ENCODE data around the gene CAPS.

Gene CAPS

GRCh38 chr19:5889288-5889971 is 24.6 kb upstream of the CAPS start:
- H3K4me1 ChIP-seq (ENCODE audit: insufficient read depth, insufficient read length) = peaks cover 10% of the 10 kb centered on the region
- peaks cover 11% of the 10 kb centered on the region for H3K36me3 ChIP-seq (ENCODE audit: insufficient read depth, insufficient read length, low read length)
- DNase-seq (ENCODE audit: low read depth, low spot score) = no peak
- H3K9me3 ChIP-seq (ENCODE audit: insufficient read depth, low read length) = no peaks in the 10 kb centered on the region
- no peak overlapping the region for H3K9ac ChIP-seq (ENCODE audit: insufficient read length, low read depth)
- H3K4me3 ChIP-seq (ENCODE audit: insufficient read length, low read depth) = no peak overlapping the region
- TF ChIP-seq ZNF274 (IDR thresholded peaks at IDR 0.05; ENCODE audit: low read depth, low read length) (no peak), YY1 (IDR thresholded peaks at IDR 0.05; ENCODE audit: insufficient read depth, insufficient read length) (no peak), SUZ12 (IDR thresholded peaks at IDR 0.05; ENCODE audit: extremely low read depth, insufficient read depth, insufficient read length) (no peak)
- H3K27me3 ChIP-seq (ENCODE audit: insufficient read depth, insufficient read length) = no peaks in the 10 kb centered on the region

DNA sequence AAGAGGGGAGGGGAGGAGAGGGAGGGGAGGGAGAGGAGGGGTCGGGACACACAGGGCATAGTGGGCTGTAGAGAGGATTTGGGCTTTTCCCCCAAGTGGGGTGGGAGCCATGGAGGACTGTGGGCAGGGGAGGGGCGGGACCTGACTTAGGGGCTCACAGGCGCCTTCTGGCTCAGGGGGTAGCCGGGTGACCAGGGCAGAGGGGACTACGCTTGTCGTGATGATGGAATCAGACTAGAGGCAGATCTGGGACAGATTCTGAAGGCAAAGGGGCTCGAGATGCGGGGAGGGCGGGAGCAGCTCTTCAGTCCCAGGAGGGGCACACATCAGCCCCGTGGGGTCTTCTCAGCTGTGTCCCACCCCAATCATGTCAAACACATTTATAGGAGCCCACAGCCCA is 24.0 kb upstream of the CAPS start:
- Histone ChIP-seq H3K9ac (ENCODE audit: insufficient read length, low read depth) (no peak overlapping the region), H3K4me3 (ENCODE audit: insufficient read length, low read depth) (no peak overlapping the region), H3K4me1 (ENCODE audit: insufficient read depth, insufficient read length) (peaks cover 10% of the 10 kb centered on the region), H3K36me3 (ENCODE audit: insufficient read depth, insufficient read length, low read length) (peaks cover 17% of the 10 kb centered on the region), H3K9me3 (ENCODE audit: insufficient read depth, low read length) (no peaks in the 10 kb centered on the region), H3K27me3 (ENCODE audit: insufficient read depth, insufficient read length) (no peaks in the 10 kb centered on the region)
- TF ChIP-seq YY1 (IDR thresholded peaks at IDR 0.05; ENCODE audit: insufficient read depth, insufficient read length) = no peak
- no peak for TF ChIP-seq ZNF274 (IDR thresholded peaks at IDR 0.05; ENCODE audit: low read depth, low read length)
- no peak for TF ChIP-seq SUZ12 (IDR thresholded peaks at IDR 0.05; ENCODE audit: extremely low read depth, insufficient read depth, insufficient read length)
- DNase-seq (ENCODE audit: low read depth, low spot score) = no peak

DNA sequence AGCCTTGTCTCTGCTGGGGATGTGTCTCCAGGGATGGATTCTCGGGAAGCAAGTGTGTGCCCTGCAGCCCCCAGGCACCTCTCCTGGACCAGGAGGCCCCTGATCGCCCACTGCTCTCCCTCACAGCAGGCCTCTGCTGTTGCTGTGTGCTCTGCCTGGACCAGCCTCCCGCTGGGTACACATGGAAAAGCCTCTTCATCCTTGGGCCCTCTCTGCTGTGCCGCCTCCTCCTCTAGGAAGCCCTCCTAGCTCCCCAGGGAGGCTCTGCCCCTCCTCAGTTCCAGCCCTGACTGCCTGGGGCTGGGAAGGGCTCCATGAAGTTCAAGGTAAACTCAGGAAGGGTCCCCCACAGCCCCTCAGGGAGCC is 22.5 kb upstream of the CAPS start:
- Histone ChIP-seq H3K36me3 (ENCODE audit: insufficient read depth, insufficient read length, low read length) (peaks cover 31% of the 10 kb centered on the region), H3K27me3 (ENCODE audit: insufficient read depth, insufficient read length) (no peaks in the 10 kb centered on the region), H3K9me3 (ENCODE audit: insufficient read depth, low read length) (no peaks in the 10 kb centered on the region), H3K4me3 (ENCODE audit: insufficient read length, low read depth) (no peak overlapping the region), H3K9ac (ENCODE audit: insufficient read length, low read depth) (no peak overlapping the region), H3K4me1 (ENCODE audit: insufficient read depth, insufficient read length) (peaks cover 10% of the 10 kb centered on the region)
- TF ChIP-seq ZNF274 (IDR thresholded peaks at IDR 0.05; ENCODE audit: low read depth, low read length) (no peak), YY1 (IDR thresholded peaks at IDR 0.05; ENCODE audit: insufficient read depth, insufficient read length) (no peak)
- no peak for DNase-seq (ENCODE audit: low read depth, low spot score)

GRCh38 chr19:5891938-5892771 is 21.9 kb upstream of the CAPS start:
- H3K36me3 ChIP-seq (ENCODE audit: insufficient read depth, insufficient read length, low read length) = peaks cover 37% of the 10 kb centered on the region
- no peaks in the 10 kb centered on the region for H3K9me3 ChIP-seq (ENCODE audit: insufficient read depth, low read length)
- peaks cover 10% of the 10 kb centered on the region for H3K4me1 ChIP-seq (ENCODE audit: insufficient read depth, insufficient read length)
- no peak overlapping the region for H3K4me3 ChIP-seq (ENCODE audit: insufficient read length, low read depth)
- no peaks in the 10 kb centered on the region for H3K27me3 ChIP-seq (ENCODE audit: insufficient read depth, insufficient read length)
- DNase-seq (ENCODE audit: low read depth, low spot score) = no peak
- TF ChIP-seq SUZ12 (IDR thresholded peaks at IDR 0.05; ENCODE audit: extremely low read depth, insufficient read depth, insufficient read length) (no peak), YY1 (IDR thresholded peaks at IDR 0.05; ENCODE audit: insufficient read depth, insufficient read length) (no peak), ZNF274 (IDR thresholded peaks at IDR 0.05; ENCODE audit: low read depth, low read length) (no peak)
- no peak overlapping the region for H3K9ac ChIP-seq (ENCODE audit: insufficient read length, low read depth)

GRCh38 chr19:5892772-5893275 is 21.2 kb upstream of the CAPS start:
- H3K36me3 ChIP-seq (ENCODE audit: insufficient read depth, insufficient read length, low read length) = peaks cover 41% of the 10 kb centered on the region
- no peak for DNase-seq (ENCODE audit: low read depth, low spot score)

DNA sequence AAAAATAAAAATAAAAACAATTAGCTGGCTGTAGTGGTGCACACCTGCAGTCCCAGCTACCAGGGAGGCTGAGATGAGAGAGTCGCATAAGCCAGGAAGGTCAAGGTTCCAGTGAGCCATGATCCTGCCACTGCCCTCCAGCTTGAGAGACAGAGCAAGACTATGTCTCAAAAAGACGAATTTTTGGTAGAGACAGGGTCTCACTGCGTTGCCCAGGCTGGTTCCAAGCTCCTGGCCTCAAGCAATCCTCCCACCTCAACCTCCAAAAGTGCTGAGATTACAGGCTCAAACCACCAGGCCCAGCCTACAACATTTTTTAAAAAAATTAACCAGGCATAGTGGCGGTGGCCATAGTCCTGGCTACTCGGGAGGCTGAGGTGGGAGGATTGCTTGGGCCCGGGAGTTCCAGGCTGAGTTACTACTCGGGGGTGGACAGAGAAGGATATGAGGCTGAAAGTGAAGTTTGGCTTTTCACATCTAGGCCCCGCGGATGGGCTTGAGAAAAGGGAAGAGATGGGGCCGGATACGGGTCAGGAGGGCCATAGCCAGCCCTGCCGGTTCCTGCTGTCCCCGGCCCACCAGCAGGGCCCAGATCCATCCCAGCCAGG is 20.7 kb upstream of the CAPS start:
- Histone ChIP-seq H3K36me3 (ENCODE audit: insufficient read depth, insufficient read length, low read length) (peaks cover 47% of the 10 kb centered on the region), H3K4me1 (ENCODE audit: insufficient read depth, insufficient read length) (peaks cover 10% of the 10 kb centered on the region)

More at GRCh38 chr19:5892772-5893275, 21.2 kb upstream of the CAPS start:
- peaks cover 10% of the 10 kb centered on the region for H3K4me1 ChIP-seq (ENCODE audit: insufficient read depth, insufficient read length)
- no peaks in the 10 kb centered on the region for H3K9me3 ChIP-seq (ENCODE audit: insufficient read depth, low read length)
- H3K9ac ChIP-seq (ENCODE audit: insufficient read length, low read depth) = no peak overlapping the region
- no peaks in the 10 kb centered on the region for H3K27me3 ChIP-seq (ENCODE audit: insufficient read depth, insufficient read length)
- H3K4me3 ChIP-seq (ENCODE audit: insufficient read length, low read depth) = no peak overlapping the region
- no peak for TF ChIP-seq YY1 (IDR thresholded peaks at IDR 0.05; ENCODE audit: insufficient read depth, insufficient read length)
- TF ChIP-seq SUZ12 (IDR thresholded peaks at IDR 0.05; ENCODE audit: extremely low read depth, insufficient read depth, insufficient read length) = no peak
- TF ChIP-seq ZNF274 (IDR thresholded peaks at IDR 0.05; ENCODE audit: low read depth, low read length) = no peak

More for the DNA sequence above, 20.7 kb upstream of the CAPS start:
- DNase-seq (ENCODE audit: low read depth, low spot score) = no peak
- Histone ChIP-seq H3K9ac (ENCODE audit: insufficient read length, low read depth) (no peak overlapping the region), H3K27me3 (ENCODE audit: insufficient read depth, insufficient read length) (no peaks in the 10 kb centered on the region), H3K9me3 (ENCODE audit: insufficient read depth, low read length) (no peaks in the 10 kb centered on the region), H3K4me3 (ENCODE audit: insufficient read length, low read depth) (no peak overlapping the region)
- TF ChIP-seq YY1 (IDR thresholded peaks at IDR 0.05; ENCODE audit: insufficient read depth, insufficient read length) = no peak
- no peak for TF ChIP-seq ZNF274 (IDR thresholded peaks at IDR 0.05; ENCODE audit: low read depth, low read length)
- TF ChIP-seq SUZ12 (IDR thresholded peaks at IDR 0.05; ENCODE audit: extremely low read depth, insufficient read depth, insufficient read length) = no peak

Measured in NT2/D1 (cell line).